Uterus (tissue), 4 donors: ENCODE results near the gene C18orf63. TPM values are rescaled to one million over a fixed set of nuclear protein-coding genes. Genes with fewer than 3 reads are reported as not detected.

Experiments used
- DNase-seq, 2 donors: peaks; one replicate each; pipeline ENCODE4 v3.0.0-alpha.2; 2019 to 2020
- H3K27ac ChIP-seq, 2 donors: fragments of 200-600 bp; sonication (generic); 1 replicate in 1 of 2; 2 replicates in 1 of 2; pipeline ENCODE4 v1.5.1; 2016 to 2018
- H3K27me3 ChIP-seq, 2 donors: fragments of 200-600 bp; sonication (generic); one replicate each; pipeline ENCODE4 v1.5.1; 2018 to 2019; ENCODE audit warnings: control low read depth in 1 of 2
- H3K36me3 ChIP-seq, 2 donors: fragments of 200-600 bp; sonication (generic); one replicate each; pipeline ENCODE4 v1.5.1; 2019; ENCODE audit warnings: control low read depth in 1 of 2
- H3K4me1 ChIP-seq, 2 donors: fragments of 200-600 bp; sonication (generic); one replicate each; pipeline ENCODE4 v1.5.1; 2018 to 2019; ENCODE audit warnings: control low read depth in 1 of 2
- H3K4me3 ChIP-seq, 2 donors: fragments of 200-600 bp; sonication (generic); 1 replicate in 1 of 2; 2 replicates in 1 of 2; pipeline ENCODE4 v1.5.1; 2018 to 2019; ENCODE audit warnings: mild to moderate bottlenecking in 1 of 2
- H3K9me3 ChIP-seq, 2 donors: fragments of 200-600 bp; sonication (generic); one replicate each; pipeline ENCODE4 v1.5.1; 2019; ENCODE audit warnings: control low read depth in 1 of 2
- CTCF ChIP-seq, 4 experiments: fragments of 200-600 bp in 2 of 4; fragments of 450-650 bp in 2 of 4; sonication (generic) in 2 of 4; IDR thresholded peaks; one replicate each; pipeline ENCODE4 v1.5.1; 2016 to 2019; ENCODE audit warnings: antibody characterized with exemption in 4 of 4, mild to moderate bottlenecking in 2 of 4, moderate library complexity in 1 of 4
- POLR2A ChIP-seq, 2 donors: fragments of 450-650 bp; IDR thresholded peaks; one replicate each; pipeline ENCODE4 v1.6.1; 2016; ENCODE audit warnings: antibody characterized with exemption in 2 of 2, mild to moderate bottlenecking in 1 of 2, moderate library complexity in 1 of 2
- intact Hi-C: fragments of 100-400 bp; cut with DNase I; formaldehyde crosslinking; loops from one replicate; pipeline ENCODE4 v1.15.1; 2023; ENCODE audit warnings: low total_unique reads
- total RNA-seq, 4 donors: library from RNA; depleted of rRNA in 3 of 4; stranded (reverse); fragments of >200 nt in 3 of 4; gene quantifications; one replicate each; pipeline versions ENCODE4 v1.1.0 to v1.2.4, GENCODE V29; 2014 to 2023
- donor health status: DM: yes; HTN: yes; CAD: no.

The C18orf63 gene
- not detected for total RNA-seq

- Histone ChIP-seq H3K4me1 (no peaks in the 10 kb centered on the region), H3K27me3 (no peaks in the 10 kb centered on the region), H3K27ac (no peak within 1 kb of the TSS), H3K4me3 (no peak within 1 kb of the TSS), H3K9me3 (no peaks in the 10 kb centered on the region), H3K36me3 (no peaks in the 10 kb centered on the region)
- intact Hi-C loops, result no loop called here
- DNase-seq, result no peak
- TF ChIP-seq CTCF (IDR thresholded peaks at IDR 0.05) (no peak), POLR2A (IDR thresholded peaks at IDR 0.05) (no peak)
These were observed at the start of gene C18orf63 for GRCh38 chr18:74315464-74316256. Gene C18orf63 (plus strand): TSS chr18:74315839. CDS start chr18:74317866, 2,027 bp downstream.

- Histone ChIP-seq H3K9me3 (no peaks in the 10 kb centered on the region), H3K27ac (no peak overlapping the region), H3K27me3 (no peaks in the 10 kb centered on the region), H3K36me3 (no peaks in the 10 kb centered on the region), H3K4me3 (no peak overlapping the region), H3K4me1 (no peaks in the 10 kb centered on the region)
- intact Hi-C loops, result no loop called here
- TF ChIP-seq CTCF (IDR thresholded peaks at IDR 0.05) (no peak), POLR2A (IDR thresholded peaks at IDR 0.05) (no peak)
- no peak for DNase-seq
These were observed 49.5 kb upstream of the C18orf63 start for GRCh38 chr18:74266161-74266560.

- Histone ChIP-seq H3K4me1 (no peaks in the 10 kb centered on the region), H3K4me3 (no peak overlapping the region), H3K9me3 (no peaks in the 10 kb centered on the region), H3K27me3 (no peaks in the 10 kb centered on the region), H3K27ac (no peak overlapping the region), H3K36me3 (no peaks in the 10 kb centered on the region)
- TF ChIP-seq POLR2A (IDR thresholded peaks at IDR 0.05), result no peak
- no peak for TF ChIP-seq CTCF (IDR thresholded peaks at IDR 0.05)
- intact Hi-C loops, result no loop called here
- no peak for DNase-seq
These were observed 47.5 kb upstream of the C18orf63 start for GRCh38 chr18:74268175-74268574.

- TF ChIP-seq POLR2A (IDR thresholded peaks at IDR 0.05), result no peak
- no peak for TF ChIP-seq CTCF (IDR thresholded peaks at IDR 0.05)
- Histone ChIP-seq H3K27me3 (no peaks in the 10 kb centered on the region), H3K4me3 (no peak overlapping the region), H3K36me3 (no peaks in the 10 kb centered on the region), H3K27ac (no peak overlapping the region), H3K4me1 (no peaks in the 10 kb centered on the region), H3K9me3 (no peaks in the 10 kb centered on the region)
- intact Hi-C loops, result no loop called here
- no peak for DNase-seq
These were observed 46.6 kb upstream of the C18orf63 start for GRCh38 chr18:74268933-74269620.

- no peak for TF ChIP-seq POLR2A (IDR thresholded peaks at IDR 0.05)
- TF ChIP-seq CTCF (IDR thresholded peaks at IDR 0.05), result no peak
- H3K4me3 ChIP-seq, result no peak overlapping the region
- no peak for DNase-seq
- intact Hi-C loops, result no loop called here
- H3K27ac ChIP-seq, result no peak overlapping the region
- H3K27me3 ChIP-seq, result no peaks in the 10 kb centered on the region
- no peaks in the 10 kb centered on the region for H3K9me3 ChIP-seq
- no peaks in the 10 kb centered on the region for H3K36me3 ChIP-seq
- no peaks in the 10 kb centered on the region for H3K4me1 ChIP-seq
These were observed 44.0 kb upstream of the C18orf63 start for GRCh38 chr18:74271635-74272034.
